Prostate gland (tissue), 2 donors: ENCODE results near the gene ARHGAP31.

Source experiments
- POLR2A ChIP-seq: fragments of 450-650 bp; IDR thresholded peaks from one replicate; pipeline ENCODE4 v1.6.1; 2016; ENCODE audit warnings: antibody characterized with exemption, mild to moderate bottlenecking
- POLR2AphosphoS5 ChIP-seq: sonication (generic); formaldehyde crosslinking; IDR thresholded peaks from one replicate; pipeline ENCODE4 v1.6.1; 2017; ENCODE audit warnings: antibody characterized with exemption
- TF ChIP-seq, protein P1 (sequence below), 4 experiments: fragments of 200-600 bp in 2 of 4; fragments of 450-650 bp in 2 of 4; sonication (generic) in 2 of 4; IDR thresholded peaks; 1 replicate in 3 of 4; 2 replicates in 1 of 4; pipeline ENCODE4 v1.5.1; 2016 to 2019; ENCODE audit warnings: antibody characterized with exemption in 4 of 4, mild to moderate bottlenecking in 2 of 4, moderate library complexity in 2 of 4

DNA sequence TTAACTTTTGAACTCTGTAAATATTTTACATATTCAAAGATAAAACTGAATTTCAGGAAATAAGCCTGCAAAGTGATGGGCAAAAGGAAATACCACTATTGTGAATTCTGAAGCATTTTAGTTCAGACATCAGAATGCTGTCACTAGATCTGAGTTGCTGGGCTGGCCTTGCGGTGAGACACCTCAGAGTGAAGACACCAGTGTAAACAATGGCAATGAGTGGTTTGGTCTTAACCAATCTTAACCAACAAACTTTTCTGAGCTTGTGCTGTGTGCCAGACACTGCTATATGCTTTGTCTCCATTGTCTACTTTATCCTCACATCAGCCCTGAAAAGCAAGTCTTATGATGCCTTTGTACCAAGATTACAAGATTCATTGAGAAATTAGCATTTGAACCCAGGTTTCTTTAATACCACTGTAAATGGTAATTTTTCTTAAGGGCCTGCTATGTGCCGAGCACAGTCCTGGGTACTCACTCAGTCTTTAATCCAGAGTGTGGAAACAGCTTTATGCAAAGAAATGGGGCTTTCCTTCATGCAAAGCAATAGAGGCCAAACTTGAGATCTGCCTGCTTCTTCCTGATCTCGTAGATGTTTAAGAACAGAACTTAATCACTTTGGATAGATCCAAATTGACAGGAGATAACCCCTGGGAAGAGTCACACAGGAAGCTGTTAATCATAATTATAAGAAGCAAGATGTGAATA is 114.2 kb downstream of the ARHGAP31 start:
- TF ChIP-seq, protein P1, sequence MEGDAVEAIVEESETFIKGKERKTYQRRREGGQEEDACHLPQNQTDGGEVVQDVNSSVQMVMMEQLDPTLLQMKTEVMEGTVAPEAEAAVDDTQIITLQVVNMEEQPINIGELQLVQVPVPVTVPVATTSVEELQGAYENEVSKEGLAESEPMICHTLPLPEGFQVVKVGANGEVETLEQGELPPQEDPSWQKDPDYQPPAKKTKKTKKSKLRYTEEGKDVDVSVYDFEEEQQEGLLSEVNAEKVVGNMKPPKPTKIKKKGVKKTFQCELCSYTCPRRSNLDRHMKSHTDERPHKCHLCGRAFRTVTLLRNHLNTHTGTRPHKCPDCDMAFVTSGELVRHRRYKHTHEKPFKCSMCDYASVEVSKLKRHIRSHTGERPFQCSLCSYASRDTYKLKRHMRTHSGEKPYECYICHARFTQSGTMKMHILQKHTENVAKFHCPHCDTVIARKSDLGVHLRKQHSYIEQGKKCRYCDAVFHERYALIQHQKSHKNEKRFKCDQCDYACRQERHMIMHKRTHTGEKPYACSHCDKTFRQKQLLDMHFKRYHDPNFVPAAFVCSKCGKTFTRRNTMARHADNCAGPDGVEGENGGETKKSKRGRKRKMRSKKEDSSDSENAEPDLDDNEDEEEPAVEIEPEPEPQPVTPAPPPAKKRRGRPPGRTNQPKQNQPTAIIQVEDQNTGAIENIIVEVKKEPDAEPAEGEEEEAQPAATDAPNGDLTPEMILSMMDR (IDR thresholded peaks at IDR 0.05) = no peak
- TF ChIP-seq POLR2A (no peak), POLR2AphosphoS5 (no peak)
